ENCODE data around the gene DNHD1.

The DNHD1 gene

GRCh38 chr11:6602096-6602940 is 105.2 kb downstream of the DNHD1 start:
- no peak for TF ChIP-seq CTCF (IDR thresholded peaks at IDR 0.05; ENCODE audit: low read length, missing control alignments)
- peak overlapping the region; percentile 99 for H3K4me3 ChIP-seq (replicated peaks; ENCODE audit: low read depth, low read length)
- no peak for DNase-seq (ENCODE audit: low read depth)

GRCh38 chr11:6603287-6604080 is 106.4 kb downstream of the DNHD1 start, which contains the start of the genes ILK and RRP8:
Gene ILK, plus strand, starts transcription at chr11:6603774. Its CDS starts 498 bp downstream, at chr11:6604272.
Gene RRP8, minus strand, starts transcription at chr11:6603616. Its CDS starts 114 bp downstream, at chr11:6603502.
- peak; percentile 92 for DNase-seq (ENCODE audit: low read depth)
- TF ChIP-seq CTCF (IDR thresholded peaks at IDR 0.05; ENCODE audit: low read length, missing control alignments) = peak; percentile 10
- H3K4me3 ChIP-seq (replicated peaks; ENCODE audit: low read depth, low read length) = peak within 1 kb of the TSS; percentile 99

GRCh38 chr11:6604081-6604626 is 107.1 kb downstream of the DNHD1 start:
- peak; percentile 75 for DNase-seq (ENCODE audit: low read depth)
- peak overlapping the region; percentile 99 for H3K4me3 ChIP-seq (replicated peaks; ENCODE audit: low read depth, low read length)
- TF ChIP-seq CTCF (IDR thresholded peaks at IDR 0.05; ENCODE audit: low read length, missing control alignments) = peak; percentile 21

GRCh38 chr11:6604790-6605189 is 107.7 kb downstream of the DNHD1 start:
- H3K4me3 ChIP-seq (replicated peaks; ENCODE audit: low read depth, low read length) = peak overlapping the region; percentile 99
- no peak for TF ChIP-seq CTCF (IDR thresholded peaks at IDR 0.05; ENCODE audit: low read length, missing control alignments)
- no peak for DNase-seq (ENCODE audit: low read depth)

GRCh38 chr11:6606471-6607189 is 109.5 kb downstream of the DNHD1 start:
- DNase-seq (ENCODE audit: low read depth) = peak; percentile 95
- no peak for TF ChIP-seq CTCF (IDR thresholded peaks at IDR 0.05; ENCODE audit: low read length, missing control alignments)
- peak overlapping the region; percentile 30 for H3K4me3 ChIP-seq (replicated peaks; ENCODE audit: low read depth, low read length)

GRCh38 chr11:6607190-6607795 is 110.2 kb downstream of the DNHD1 start:
- no peak for DNase-seq (ENCODE audit: low read depth)
- H3K4me3 ChIP-seq (replicated peaks; ENCODE audit: low read depth, low read length) = no peak overlapping the region
- no peak for TF ChIP-seq CTCF (IDR thresholded peaks at IDR 0.05; ENCODE audit: low read length, missing control alignments)

Measured in fibroblast of pulmonary artery (primary cell).